T-helper 22 cell (primary cell): ENCODE measurements around the gene PIGT.
A peak's percentile ranks its signal among the peaks of the same experiment; 100 is the strongest.

ENCODE experiments used
- DNase-seq: peaks from one replicate; pipeline ENCODE4 v3.0.0-alpha.2; 2020; ENCODE audit warnings: low read depth

The PIGT gene

DNA sequence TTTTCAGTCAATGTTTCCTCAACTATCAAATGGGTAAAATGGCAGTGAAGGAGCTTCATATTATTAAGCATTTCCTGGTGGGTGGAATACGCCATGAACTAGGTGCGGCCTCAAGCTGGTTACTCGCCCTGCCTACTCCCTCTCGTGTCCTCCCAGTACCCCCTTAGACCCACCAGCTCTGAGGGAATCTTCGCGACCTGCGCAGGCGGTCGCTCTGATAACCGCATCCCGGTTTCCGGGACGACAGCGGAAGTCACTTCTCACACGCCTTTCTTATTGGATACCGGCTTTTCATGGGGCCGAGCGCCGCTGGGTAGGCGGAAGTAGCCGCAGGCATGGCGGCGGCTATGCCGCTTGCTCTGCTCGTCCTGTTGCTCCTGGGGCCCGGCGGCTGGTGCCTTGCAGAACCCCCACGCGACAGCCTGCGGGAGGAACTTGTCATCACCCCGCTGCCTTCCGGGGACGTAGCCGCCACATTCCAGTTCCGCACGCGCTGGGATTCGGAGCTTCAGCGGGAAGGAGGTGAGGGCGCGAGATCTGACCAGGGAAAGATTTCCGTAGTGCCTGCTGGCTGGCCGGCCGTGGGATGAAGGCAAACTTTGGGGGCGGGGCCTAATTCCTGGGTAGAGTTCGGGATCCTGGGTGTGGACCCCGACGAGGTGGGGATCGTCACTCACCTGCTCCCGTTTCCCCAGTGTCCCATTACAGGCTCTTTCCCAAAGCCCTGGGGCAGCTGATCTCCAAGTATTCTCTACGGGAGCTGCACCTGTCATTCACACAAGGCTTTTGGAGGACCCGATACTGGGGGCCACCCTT is at the start of gene PIGT:
Gene PIGT (plus strand): TSS at position 320 of the 816 bp plus-strand sequence. CDS start 16 bp downstream, at position 336.
- peak; percentile 89 for DNase-seq

DNA sequence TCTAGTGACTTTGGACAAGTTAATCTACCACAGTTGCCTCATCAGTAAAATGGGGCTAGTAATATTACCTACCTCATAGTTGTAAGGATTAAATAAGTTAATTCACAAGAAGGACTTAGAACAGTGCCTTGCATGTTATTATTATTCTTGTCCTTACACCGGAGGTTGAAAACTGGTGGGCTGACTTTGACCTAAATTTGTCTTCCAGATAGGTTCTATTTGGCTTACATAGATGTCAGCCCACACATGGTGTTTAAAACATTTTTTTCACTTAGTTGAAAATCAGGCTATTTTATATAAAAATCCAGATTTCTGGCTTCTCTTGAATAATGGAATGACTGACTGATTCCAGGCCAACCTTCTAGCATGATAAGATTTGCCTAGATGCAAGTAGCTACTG is 49.7 kb upstream of the PIGT start:
- no peak for DNase-seq

DNA sequence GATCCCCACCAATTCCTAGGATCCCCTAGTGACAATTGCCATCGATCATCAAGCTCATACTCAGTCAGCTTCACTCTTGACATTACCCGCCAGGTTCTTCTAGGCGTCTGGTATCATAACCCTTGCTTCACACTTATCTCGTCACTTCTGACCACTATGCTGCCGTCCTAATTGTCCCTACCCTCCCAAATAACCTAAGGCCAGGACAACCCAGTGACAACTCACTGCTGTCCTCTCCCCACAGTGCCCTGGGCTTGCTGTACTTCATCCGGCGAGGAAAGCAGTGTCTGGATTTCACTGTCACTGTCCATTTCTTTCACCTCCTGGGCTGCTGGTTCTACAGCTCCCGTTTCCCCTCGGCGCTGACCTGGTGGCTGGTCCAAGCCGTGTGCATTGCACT is 49.3 kb upstream of the PIGT start:
- no peak for DNase-seq

DNA sequence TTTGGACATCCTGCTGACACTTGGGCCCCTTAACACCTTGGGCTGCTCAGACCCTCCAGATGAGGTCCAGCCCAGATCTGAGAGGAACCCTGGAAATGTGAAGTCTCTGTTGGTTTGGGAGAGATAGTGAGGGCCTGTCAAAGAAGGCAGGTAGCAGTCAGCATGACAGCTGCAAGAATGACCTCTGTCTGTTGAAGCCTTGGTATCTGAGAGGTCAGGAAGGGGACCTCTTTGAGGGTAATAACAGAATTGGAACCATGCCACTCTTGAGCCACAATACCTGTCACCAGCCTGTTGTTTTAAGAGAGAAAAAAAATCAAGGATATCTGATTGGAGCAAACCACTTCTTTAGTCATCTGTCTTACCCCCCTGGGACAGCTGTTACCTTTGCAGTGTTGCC is 48.8 kb upstream of the PIGT start:
- DNase-seq = no peak

DNA sequence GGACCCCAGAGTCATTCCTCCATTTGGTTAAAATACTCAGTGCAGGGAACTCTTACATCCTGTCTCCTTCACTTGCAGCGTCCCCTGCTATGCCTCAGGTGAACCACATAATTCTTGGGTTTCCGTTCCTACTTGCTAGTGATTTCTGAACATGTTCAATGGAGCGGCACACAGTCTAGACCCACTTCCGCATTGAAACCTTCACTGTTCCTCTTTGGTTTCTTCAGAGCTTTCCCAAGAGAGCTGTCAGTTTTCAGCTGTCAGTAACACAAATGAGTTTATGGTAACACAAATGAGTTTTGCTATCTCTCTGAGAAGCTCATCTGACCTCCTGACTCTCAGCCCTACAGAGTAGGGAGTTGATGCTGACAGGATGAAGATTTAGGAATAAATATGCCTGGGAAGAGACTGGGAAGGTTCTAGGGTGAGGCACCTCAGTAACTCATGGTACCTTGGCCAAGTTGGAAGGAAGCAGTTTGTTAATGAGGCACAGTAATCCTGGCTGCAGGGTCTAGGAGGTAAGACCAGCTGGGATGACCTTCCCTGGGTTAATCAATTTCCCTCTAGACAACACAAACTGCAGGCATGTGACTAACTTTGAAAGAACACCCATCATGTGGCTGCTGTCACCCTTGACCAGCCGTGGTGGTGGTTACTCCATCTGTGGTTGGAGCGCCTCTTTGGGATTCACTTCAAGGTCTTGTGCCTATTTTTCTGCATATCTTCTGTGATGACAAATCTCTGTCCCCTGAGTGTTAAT is 47.5 kb upstream of the PIGT start:
- peak; percentile 21 for DNase-seq

DNA sequence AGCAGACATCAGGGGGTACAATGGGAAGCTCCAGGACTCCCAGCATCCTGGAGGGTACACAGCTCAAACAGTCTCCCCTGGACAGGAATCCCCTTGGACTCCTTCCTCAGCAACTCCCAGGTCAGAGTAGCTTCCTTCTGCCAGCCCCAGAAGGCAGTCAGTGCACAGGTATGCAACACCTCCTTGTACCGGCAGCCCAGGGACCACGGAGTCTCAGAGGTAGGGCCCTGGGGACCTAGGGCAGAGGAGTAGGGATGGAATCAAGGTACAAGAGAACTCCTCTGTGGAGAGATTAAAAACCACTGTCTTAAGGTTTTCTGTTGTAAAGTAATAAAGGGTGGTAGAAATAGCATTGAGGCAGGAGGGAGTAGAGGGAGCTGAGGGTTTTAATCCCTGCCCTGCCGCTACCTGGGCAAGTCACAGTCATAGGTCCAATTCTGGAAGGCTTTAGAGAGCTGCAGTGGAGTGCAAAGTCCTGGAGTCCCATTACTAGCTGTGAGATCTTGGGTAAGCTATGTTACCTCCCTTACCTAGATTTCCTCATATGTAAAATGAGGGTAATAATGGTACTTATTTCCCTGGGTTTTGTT is 45.3 kb upstream of the PIGT start:
- no peak for DNase-seq

DNA sequence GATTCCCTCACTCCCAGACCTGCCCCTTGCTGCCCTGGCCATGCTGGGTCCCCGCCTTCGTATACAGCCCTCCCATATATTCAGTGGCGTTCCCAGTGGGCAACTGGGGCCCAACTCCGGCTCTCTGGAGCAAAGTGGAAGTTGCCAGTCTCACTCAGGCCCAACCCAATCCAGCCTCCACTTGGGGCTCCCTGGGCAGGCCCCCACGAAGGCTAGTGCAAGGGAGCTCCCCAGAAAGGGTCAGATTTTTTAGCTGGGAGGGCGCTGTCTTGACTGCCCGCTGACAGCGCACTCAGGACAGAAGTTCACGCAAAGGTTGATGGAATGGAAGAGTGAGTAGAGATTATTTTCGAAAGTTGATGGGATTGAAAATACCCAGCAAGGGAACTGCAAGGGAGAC is 43.7 kb upstream of the PIGT start:
- DNase-seq = no peak

DNA sequence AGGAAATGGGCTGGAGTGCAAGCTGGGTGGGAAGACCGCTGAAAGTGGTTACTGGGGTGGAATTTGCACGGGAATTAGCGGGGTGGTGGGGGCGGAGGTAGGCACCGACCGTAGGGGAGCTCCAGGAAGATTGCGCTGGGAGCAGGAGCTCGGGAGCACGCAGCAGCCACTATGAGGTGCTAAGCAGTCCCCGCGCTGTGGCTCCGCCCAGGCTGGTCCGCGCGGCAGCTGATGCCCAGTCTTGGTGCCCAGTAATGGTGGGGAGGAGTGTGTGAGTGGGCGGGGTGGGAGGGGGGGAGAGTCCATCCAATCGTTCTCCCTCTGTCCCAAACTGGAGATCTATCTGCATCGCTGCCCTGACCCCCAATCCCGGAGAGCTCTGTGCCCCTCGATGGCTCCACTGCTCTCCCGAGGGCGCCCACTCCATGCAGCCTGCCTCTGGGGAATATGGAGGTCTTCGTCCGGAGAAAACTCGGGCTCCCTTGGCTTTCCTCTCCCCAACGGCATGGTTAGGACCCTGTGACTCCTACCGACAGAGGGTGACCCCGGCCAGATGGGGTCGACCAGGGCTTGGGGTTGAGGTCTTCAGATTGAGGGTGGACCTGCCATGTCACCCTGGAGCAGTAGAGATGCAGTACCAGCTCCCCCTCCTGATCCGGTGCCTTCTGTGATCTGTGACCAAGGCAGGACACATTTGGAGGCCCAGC is 43.1 kb upstream of the PIGT start:
- DNase-seq = no peak

DNA sequence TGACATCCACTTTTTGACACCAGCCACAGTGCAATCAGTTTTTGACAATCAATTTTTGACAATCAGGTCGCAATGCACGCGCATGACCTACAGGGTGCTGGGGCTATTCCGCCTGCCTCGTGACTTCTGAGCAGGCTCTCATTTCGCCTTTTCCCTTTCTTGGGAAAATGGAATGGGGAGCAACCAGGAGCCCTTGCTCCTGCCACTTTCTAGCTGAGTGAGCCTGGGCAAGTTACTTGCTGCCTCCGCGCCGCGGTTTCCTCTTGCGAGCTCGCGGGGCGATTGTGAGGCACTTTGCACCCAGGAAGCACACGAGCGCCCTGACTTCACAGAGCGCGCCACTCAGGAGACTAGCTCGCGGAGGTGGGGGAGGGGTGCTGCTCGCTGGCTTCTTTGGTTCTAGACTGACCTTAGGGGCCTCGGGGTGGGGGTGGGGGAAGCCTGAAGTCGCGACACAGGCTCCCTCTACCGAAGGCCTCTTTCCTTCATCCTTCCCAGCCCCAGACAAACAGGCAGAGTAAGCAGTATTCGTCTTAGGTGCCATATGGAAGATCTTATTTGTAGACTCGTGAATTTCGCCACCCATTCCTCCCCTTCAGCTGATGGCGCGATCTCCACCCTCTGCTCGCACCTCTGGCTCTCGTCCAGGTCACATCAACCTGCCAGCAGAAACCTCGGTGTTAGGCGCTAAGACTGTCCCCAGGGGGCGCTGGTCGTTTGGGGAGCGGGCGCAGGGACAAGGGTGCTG is 42.4 kb upstream of the PIGT start:
- peak; percentile 70 for DNase-seq

DNA sequence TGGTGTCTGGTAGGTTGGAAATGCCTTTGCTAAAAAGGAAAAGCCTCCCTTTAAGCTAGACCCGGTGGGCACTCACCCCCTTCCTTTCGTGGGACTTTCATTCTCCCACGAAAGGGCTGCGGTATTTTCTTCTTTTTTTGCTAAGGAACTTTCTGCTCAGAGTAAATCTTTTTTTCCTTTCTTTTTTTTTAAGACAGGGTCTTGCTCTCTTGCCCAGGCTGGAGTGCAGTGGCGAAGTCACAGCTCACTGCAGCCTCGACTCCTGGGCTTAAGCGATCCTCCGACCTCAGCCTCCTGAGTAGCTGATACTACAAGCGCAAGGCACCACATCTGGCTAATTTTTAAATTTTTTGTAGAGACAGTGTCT is 41.9 kb upstream of the PIGT start:
- DNase-seq = no peak

DNA sequence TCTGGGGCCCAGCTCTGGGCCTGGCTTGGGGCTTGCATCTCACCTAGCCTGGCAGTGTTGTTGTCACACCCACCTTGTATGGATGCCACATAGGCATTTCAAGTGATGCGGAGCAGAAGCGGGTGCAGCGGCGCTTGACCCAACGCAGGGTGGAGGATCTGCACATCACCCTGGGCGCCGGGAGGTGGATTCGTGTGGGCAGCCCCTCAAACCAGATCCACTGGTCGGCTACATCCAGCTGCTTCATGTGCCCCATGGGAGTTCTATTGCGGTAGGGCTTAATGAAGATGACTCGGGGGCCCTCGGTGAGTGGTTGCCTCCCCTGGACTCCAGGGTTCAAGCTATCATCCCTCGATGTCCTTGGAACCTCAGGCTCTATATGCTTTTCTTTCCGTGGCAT is 41.0 kb upstream of the PIGT start:
- DNase-seq = no peak

DNA sequence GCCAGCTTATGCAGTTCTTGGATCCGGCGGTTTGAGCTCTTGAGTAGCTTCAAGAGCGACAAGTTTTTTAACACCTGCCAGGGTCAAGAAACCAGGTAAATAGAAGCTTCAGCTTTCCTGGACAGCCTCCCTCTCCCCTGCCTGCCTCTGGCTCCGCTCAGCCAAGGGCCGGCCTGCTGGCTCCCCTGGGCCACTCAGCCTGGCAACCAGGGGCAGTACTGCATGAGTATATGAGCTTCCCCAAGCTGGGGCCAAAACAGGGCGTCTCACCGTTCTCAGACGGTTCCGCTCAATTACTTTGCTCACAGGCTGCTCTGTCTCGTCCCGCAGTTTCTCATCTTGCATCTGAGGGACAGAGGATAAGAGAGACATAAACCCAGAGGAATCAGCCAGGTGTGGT is 38.7 kb upstream of the PIGT start:
- DNase-seq = no peak

DNA sequence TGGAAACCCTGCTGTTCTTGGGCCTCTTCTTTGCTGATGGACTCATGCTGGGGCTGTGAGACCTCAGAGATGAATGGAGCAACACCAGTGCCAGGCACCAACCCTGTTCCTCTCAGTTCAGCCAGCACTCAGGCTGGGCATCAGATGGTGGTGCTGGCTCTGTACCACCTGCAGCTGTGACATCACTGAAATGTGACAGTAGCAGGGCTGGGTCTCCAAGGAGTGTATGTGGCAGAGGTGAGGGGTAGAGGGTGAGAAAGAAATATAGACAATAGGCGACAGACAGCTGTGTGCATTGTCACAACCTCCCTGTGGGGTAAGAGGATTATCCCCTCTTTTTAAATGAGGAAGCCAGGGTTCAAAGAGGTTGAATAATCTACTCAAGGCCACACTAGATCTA is 37.8 kb upstream of the PIGT start, which contains the start of gene TP53TG5:
Gene TP53TG5 (minus strand): TSS at position 135 of the 400 bp plus-strand sequence. CDS start 89 bp downstream, at position 46.
- DNase-seq = no peak

DNA sequence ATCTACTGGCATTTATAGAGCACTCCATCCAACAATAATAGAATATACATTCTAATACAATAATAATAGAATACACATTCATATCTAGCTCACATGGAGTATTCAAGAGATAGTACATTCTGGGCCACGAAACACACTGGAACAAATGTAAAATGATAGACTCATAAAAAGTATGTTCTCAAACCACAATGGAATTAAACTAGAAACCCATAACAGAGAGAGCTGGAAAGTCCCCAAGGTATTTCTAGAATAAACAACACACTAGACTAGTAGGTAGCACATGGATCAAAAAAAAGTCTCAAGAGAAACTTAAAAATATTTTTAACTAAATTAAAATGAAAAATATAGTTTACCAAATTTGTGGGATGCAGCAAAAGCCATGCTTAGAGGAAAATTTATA is 28.7 kb upstream of the PIGT start:
- no peak for DNase-seq

DNA sequence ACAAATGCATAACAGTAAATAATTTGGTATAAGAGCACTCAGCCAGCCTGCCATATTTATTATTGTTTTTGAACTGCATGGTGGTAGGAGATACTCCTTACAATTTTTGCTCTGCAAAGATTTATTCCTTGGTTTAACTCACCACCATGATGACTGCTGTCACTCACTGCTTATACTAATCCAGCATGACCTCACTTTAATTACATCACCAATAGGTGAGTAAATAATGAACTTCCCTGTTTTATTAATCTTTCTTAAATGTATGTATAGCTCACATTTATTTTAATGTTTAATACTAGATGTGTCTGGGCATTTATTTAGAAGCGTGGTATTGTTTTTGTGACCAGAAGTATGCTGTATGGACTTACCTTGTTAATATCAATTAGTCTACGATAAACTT is 25.0 kb upstream of the PIGT start:
- no peak for DNase-seq

DNA sequence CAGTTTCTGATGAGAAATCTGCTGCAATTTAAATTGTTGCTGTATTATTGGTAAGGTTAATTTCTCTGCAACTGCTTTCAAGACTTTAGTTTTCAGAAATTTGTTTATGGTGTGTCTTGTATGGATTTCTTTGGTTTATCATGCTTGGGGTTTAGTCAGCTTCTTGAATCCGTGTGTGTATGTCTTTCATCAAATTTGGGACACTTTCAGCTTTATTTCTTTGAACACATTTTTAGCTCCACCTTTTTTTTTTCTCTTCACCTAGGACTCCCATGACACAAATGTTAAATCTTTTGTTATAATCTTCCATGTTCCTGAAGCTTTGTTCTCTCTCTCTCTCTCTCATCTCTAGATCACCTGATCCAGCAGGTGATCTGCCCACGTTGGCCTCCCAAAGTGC is 24.4 kb upstream of the PIGT start:
- DNase-seq = no peak

DNA sequence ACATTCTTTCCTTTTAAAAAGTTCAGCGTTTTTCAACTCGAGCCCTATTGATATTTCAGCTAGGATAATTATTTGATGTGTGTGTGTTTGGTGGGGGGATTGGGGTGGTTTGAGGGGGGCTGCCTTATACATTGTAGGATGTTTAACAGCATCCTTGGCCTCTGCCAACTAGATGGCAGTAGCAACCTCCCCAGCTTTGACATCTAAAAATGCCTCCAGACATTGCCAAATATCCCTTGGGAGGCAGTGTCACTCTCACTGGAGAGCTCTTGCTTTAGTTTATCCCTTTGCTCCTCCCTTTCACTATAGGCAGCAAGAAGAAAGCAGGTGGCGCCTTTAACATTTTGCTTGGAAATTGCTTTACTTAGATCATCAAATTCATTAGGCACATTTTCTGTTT is 23.2 kb upstream of the PIGT start:
- DNase-seq = no peak

DNA sequence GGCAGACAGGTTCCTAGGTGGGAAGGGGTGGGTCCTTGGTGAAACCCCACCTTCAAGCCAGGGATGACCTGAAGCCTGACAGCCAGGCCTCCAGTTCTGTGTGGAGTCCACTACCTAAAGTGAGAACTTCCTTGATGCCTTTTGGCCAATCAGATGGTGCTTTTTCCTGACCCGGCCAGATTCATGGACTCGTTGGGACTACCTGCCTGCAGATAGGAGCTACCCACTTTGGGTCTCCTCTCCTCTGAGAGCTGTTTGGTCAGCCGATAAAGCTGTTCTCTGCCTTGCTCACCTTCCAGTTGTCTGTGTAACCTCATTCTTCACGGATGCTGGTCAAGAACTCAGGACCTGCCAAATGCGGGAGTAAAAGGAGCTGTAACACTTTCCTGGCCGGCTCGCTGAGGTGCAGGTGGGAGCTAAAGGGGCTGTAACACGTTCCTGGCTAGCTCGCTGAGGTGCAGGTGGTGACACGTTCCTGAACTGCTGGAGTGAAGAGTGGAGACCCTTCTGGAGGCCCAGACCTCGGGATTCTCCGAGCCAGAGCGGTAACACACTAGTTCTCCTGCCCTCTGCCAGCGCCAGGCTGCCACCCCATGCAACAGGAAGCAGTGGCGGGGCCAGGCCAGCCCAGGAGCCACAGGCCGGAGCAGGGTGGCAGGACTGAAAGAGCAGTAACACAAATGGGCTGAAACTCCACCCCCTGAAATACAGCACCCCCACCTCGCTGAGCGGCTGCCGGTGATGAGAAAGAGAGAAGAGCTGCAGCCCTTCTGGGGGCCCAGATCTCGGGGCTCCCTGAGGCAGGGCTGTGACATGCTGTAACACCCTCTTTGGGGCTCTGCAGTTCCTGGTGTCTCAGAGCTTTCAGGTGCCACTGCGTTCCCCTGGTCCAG is 21.5 kb upstream of the PIGT start:
- DNase-seq = no peak

DNA sequence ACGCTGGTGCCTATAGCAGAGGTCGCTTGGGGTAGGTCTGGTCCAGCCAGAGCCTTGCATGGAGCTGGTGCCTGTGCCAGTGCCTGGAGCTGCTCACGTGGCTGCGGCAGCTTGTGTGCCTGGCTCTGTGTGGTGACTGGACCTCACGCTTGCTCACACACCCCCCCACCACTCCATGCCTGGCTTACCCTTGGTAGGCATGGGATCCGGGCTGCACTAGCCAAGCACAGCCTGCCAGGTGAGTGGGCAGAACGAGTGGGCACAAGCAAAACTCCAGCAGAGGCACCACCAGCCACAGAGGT is 20.9 kb upstream of the PIGT start:
- no peak for DNase-seq

DNA sequence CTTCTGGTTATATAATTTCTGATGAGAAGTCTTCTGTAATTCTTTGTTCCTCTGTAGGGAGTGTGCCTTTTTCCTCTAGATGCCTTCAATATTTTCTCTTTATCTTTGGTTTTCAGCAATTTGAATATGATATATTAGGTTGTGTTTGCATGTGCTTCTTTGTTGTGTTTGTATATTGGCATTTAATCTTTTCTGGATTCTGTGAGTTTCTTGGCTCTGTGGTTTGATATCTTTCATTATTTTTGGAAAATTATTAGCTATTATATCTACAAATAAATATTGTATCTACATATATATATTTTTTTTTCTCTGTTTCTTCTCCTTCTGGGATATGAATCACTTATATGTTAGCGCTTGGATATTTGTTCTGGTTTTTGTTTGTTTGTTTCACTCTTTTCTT is 16.9 kb upstream of the PIGT start:
- DNase-seq = no peak
